ENCODE data around the gene TUBGCP2. TPM values are rescaled to one million over a fixed set of nuclear protein-coding genes. Genes with fewer than 3 reads are reported as not detected.

Gene TUBGCP2
- polyA plus RNA-seq, 3 donors = 25.9 to 78.6 (median 39.3) TPM

DNA sequence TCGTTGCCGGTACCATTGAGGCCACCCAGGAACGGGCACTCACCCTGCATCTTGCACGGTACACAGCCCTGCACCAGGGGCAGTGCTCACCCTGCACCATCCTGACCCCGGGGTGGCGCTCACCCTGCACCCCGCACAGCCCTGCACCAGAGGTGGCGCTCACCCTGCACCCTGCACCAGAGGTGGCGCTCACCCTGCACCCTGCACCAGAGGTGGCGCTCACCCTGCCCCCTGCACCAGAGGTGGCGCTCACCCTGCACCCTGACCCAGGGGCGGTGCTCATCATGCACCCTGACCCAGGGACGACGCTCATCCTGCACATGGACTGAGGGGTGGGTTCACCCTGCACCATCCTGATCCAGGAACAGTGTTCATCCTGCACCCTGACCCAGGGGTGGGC, 6.4 kb downstream of the TUBGCP2 start:
- Histone ChIP-seq H3K9ac (ENCODE audit: insufficient read depth, low read length, poor library complexity, severe bottlenecking) (no peak overlapping the region), H3K36me3 (replicated peaks in 1 of 2; ENCODE audit: control insufficient read depth in 1 of 2, insufficient read depth in 2 of 2, low read length in 2 of 2) (peaks cover 49 to 68% of the 10 kb centered on the region in 2 donors)

DNA sequence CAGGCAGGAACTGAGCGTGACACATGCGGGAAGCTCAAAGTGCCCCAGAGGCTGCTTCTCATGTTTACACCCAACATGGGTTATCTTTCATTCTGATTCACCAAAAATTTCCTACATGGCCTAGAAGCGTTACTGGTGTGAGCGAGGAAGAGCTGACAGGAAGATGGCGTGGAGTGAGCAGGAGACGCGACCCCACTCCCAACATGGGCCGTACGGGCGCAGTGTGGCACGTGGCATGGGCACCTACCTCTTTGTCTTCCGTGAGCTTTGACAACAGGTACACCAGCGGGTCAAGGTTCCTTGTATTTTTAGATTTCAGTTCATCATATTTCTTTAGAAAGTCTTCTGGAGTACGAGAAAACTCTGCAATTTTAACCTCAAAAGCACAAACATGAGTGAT, 8.9 kb downstream of the TUBGCP2 start:
- Histone ChIP-seq H4K20me1 (ENCODE audit: insufficient read depth, low read length) (peaks cover 35% of the 10 kb centered on the region), H3K4me2 (replicated peaks; ENCODE audit: extremely low read depth, low read length, poor library complexity, severe bottlenecking) (no peak overlapping the region), H3K36me3 (replicated peaks in 1 of 2; ENCODE audit: control insufficient read depth in 1 of 2, insufficient read depth in 2 of 2, low read length in 2 of 2) (peaks cover 72 to 93% of the 10 kb centered on the region in 2 donors), H2AFZ (ENCODE audit: insufficient read depth, low read depth, low read length, poor library complexity, severe bottlenecking) (no peak overlapping the region), H3K9me3 (replicated peaks in 1 of 2; ENCODE audit: control insufficient read depth in 1 of 2, insufficient read depth in 1 of 2, low read length in 2 of 2) (no peaks in the 10 kb centered on the region), H3K27me3 (ENCODE audit: control insufficient read depth in 2 of 2, insufficient read depth in 2 of 2, low read length in 2 of 2) (no peaks in the 10 kb centered on the region), H3K27ac (ENCODE audit: low read depth in 1 of 2, low read length in 2 of 2) (no peak overlapping the region), H3K9ac (ENCODE audit: insufficient read depth, low read length, poor library complexity, severe bottlenecking) (no peak overlapping the region), H3K79me2 (ENCODE audit: insufficient read depth, low read length) (peaks cover 23% of the 10 kb centered on the region), H3K4me1 (ENCODE audit: control insufficient read depth in 1 of 2, insufficient read depth in 2 of 2, low read length in 2 of 2) (peaks cover 1 to 9% of the 10 kb centered on the region in 2 donors), H3K4me3 (replicated peaks in 1 of 3; ENCODE audit: low read depth in 2 of 3, low read length in 3 of 3) (no peak overlapping the region)
- no peak overlapping the region for H3K27ac Mint-ChIP-seq
- peaks cover 2% of the 10 kb centered on the region for H3K4me1 Mint-ChIP-seq
- H3K4me3 Mint-ChIP-seq = no peak overlapping the region
- H3K36me3 Mint-ChIP-seq = peaks cover 87 to 95% of the 10 kb centered on the region in 2 donors
- no peak for DNase-seq
- intact Hi-C loops (cut with micrococcal nuclease) = no loop called here
- peaks cover 0 to 4% (median 0%) of the 10 kb centered on the region in 7 donors for H3K9me3 Mint-ChIP-seq
- WGBS (ENCODE audit: insufficient coverage) = 100% methylated on average over 9 of the region's 14 CpGs
- TF ChIP-seq, protein P1, sequence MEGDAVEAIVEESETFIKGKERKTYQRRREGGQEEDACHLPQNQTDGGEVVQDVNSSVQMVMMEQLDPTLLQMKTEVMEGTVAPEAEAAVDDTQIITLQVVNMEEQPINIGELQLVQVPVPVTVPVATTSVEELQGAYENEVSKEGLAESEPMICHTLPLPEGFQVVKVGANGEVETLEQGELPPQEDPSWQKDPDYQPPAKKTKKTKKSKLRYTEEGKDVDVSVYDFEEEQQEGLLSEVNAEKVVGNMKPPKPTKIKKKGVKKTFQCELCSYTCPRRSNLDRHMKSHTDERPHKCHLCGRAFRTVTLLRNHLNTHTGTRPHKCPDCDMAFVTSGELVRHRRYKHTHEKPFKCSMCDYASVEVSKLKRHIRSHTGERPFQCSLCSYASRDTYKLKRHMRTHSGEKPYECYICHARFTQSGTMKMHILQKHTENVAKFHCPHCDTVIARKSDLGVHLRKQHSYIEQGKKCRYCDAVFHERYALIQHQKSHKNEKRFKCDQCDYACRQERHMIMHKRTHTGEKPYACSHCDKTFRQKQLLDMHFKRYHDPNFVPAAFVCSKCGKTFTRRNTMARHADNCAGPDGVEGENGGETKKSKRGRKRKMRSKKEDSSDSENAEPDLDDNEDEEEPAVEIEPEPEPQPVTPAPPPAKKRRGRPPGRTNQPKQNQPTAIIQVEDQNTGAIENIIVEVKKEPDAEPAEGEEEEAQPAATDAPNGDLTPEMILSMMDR (IDR thresholded peaks at IDR 0.05) = no peak
- H3K27me3 Mint-ChIP-seq (ENCODE audit: low read depth in 3 of 3) = no peaks in the 10 kb centered on the region

More for the DNA sequence above, 6.4 kb downstream of the TUBGCP2 start:
- no peak for DNase-seq
- Histone ChIP-seq H3K4me1 (ENCODE audit: control insufficient read depth in 1 of 2, insufficient read depth in 2 of 2, low read length in 2 of 2) (peaks cover 23 to 26% of the 10 kb centered on the region in 2 donors), H3K9me3 (replicated peaks in 1 of 2; ENCODE audit: control insufficient read depth in 1 of 2, insufficient read depth in 1 of 2, low read length in 2 of 2) (no peaks in the 10 kb centered on the region), H3K79me2 (ENCODE audit: insufficient read depth, low read length) (peaks cover 44% of the 10 kb centered on the region), H3K27me3 (ENCODE audit: control insufficient read depth in 2 of 2, insufficient read depth in 2 of 2, low read length in 2 of 2) (no peaks in the 10 kb centered on the region), H3K4me2 (replicated peaks; ENCODE audit: extremely low read depth, low read length, poor library complexity, severe bottlenecking) (no peak overlapping the region), H3K27ac (ENCODE audit: low read depth in 1 of 2, low read length in 2 of 2) (no peak overlapping the region), H4K20me1 (ENCODE audit: insufficient read depth, low read length) (peaks cover 38% of the 10 kb centered on the region), H3K4me3 (replicated peaks in 1 of 3; ENCODE audit: low read depth in 2 of 3, low read length in 3 of 3) (no peak overlapping the region), H2AFZ (ENCODE audit: insufficient read depth, low read depth, low read length, poor library complexity, severe bottlenecking) (no peak overlapping the region)
- intact Hi-C loops (cut with micrococcal nuclease) = no loop called here
- WGBS (ENCODE audit: insufficient coverage) = over 99% methylated on average over 12 of the region's 14 CpGs
- H3K36me3 Mint-ChIP-seq = peaks cover 78 to 84% of the 10 kb centered on the region in 2 donors
- peaks cover 0 to 6% (median 0%) of the 10 kb centered on the region in 7 donors for H3K9me3 Mint-ChIP-seq
- H3K4me3 Mint-ChIP-seq = no peak overlapping the region
- H3K27ac Mint-ChIP-seq = peak overlapping the region in 1 of 7 donors; percentile 53
- H3K27me3 Mint-ChIP-seq (ENCODE audit: low read depth in 3 of 3) = peaks cover 0 to 2% (median 0%) of the 10 kb centered on the region in 3 donors
- H3K4me1 Mint-ChIP-seq = peaks cover 25% of the 10 kb centered on the region
- TF ChIP-seq, protein P1 (IDR thresholded peaks at IDR 0.05) = no peak

Measured in CD14-positive monocyte (primary cell).